Measurements from ENCODE around the gene SPATC1L.
"Not testable (repeated sequence)": the region's sequence is repeated elsewhere in the genome, so short reads cannot be mapped to it uniquely, and the experiment has no call there.

The SPATC1L gene

GRCh38 chr21:46149205-46149901, 34.9 kb downstream of the SPATC1L start:
- DNase-seq: no peak

GRCh38 chr21:46148106-46148505, 36.2 kb downstream of the SPATC1L start:
- no peak for DNase-seq

GRCh38 chr21:46147429-46147828, 36.8 kb downstream of the SPATC1L start:
- not testable (repeated sequence) for DNase-seq

GRCh38 chr21:46146856-46147255, 37.4 kb downstream of the SPATC1L start:
- no peak for DNase-seq

- no peak for DNase-seq
Observed at GRCh38 chr21:46145840-46146691, 38.2 kb downstream of the SPATC1L start.

GRCh38 chr21:46145159-46145839, 39.0 kb downstream of the SPATC1L start:
- DNase-seq: no peak

GRCh38 chr21:46144464-46145070, 39.7 kb downstream of the SPATC1L start:
- DNase-seq: no peak

GRCh38 chr21:46142582-46143473, 41.4 kb downstream of the SPATC1L start:
- no peak for DNase-seq

GRCh38 chr21:46141767-46142581, 42.3 kb downstream of the SPATC1L start:
- DNase-seq: no peak

GRCh38 chr21:46140352-46141003, 43.8 kb downstream of the SPATC1L start:
- not testable (repeated sequence) for DNase-seq

- no peak for DNase-seq
Observed at GRCh38 chr21:46139686-46140085, 44.6 kb downstream of the SPATC1L start.

- no peak for DNase-seq
Observed at GRCh38 chr21:46138383-46138970, 45.8 kb downstream of the SPATC1L start.

GRCh38 chr21:46137908-46138307, 46.4 kb downstream of the SPATC1L start:
- no peak for DNase-seq

GRCh38 chr21:46136739-46137349, 47.4 kb downstream of the SPATC1L start:
- DNase-seq: no peak

- peak; percentile 58 for DNase-seq
Observed at GRCh38 chr21:46135782-46136395, 48.4 kb downstream of the SPATC1L start.

- DNase-seq: no peak
Observed at GRCh38 chr21:46131838-46132651, 52.2 kb downstream of the SPATC1L start.

GRCh38 chr21:46131588-46131837, 52.7 kb downstream of the SPATC1L start:
- no peak for DNase-seq

- no peak for DNase-seq
Observed at GRCh38 chr21:46130831-46131587, 53.2 kb downstream of the SPATC1L start.
